ENCODE results near the gene BANP. TPM values are rescaled to one million over a fixed set of nuclear protein-coding genes. Genes with fewer than 3 reads are reported as not detected.

BANP gene
- total RNA-seq, 2 experiments from 2014 or later: 39.6 to 58.0 TPM

GRCh38 chr16:88003316-88003715, 52.1 kb downstream of the BANP start:
- no peak overlapping the region for H3K4me2 ChIP-seq (ENCODE audit: low read length)
- intact Hi-C loops (cut with micrococcal nuclease; ENCODE audit: unreplicated experiment): no loop called here
- no peaks in the 10 kb centered on the region for H3K9me2 ChIP-seq (ENCODE audit: insufficient read depth, low read length)
- no peak overlapping the region for H2AFZ ChIP-seq (ENCODE audit: low read length)
- H4K20me1 ChIP-seq (ENCODE audit: insufficient read depth, low read length): 0 out of 2 replicates have a peak, but pooled peaks cover 3% of the 10 kb centered on the region
- no peak overlapping the region for H3K27ac ChIP-seq (ENCODE audit: low read depth, low read length, poor library complexity, severe bottlenecking)
- no peak overlapping the region for H3K4me3 ChIP-seq (ENCODE audit: low read depth, low read length, poor library complexity, severe bottlenecking)
- BruUV-seq (replicated peaks): no TSS peak
- H3K9me3 ChIP-seq (ENCODE audit: low read length): no peaks in the 10 kb centered on the region
- POLR2A ChIA-PET: no interaction called here
- CTCF ChIA-PET (ENCODE audit: unreplicated experiment): no interaction called here
- no peaks in the 10 kb centered on the region for H3K4me1 ChIP-seq (ENCODE audit: insufficient read depth, low read length, poor library complexity, severe bottlenecking)
- H3K36me3 ChIP-seq (ENCODE audit: insufficient read depth, low read length): peaks cover 44% of the 10 kb centered on the region
- TF ChIP-seq EZH2phosphoT487 (IDR thresholded peaks at IDR 0.05; ENCODE audit: borderline replicate concordance, low read depth, low read length) (no peak), CTCF (conservative IDR thresholded peaks at IDR 0.05; ENCODE audit: low read length) (no peak)
- DNase-seq (ENCODE audit: low spot score): no peak
- peaks cover 7% of the 10 kb centered on the region; the same call in 1 of the 2 replicates for H3K79me2 ChIP-seq (ENCODE audit: insufficient read depth, low read depth, low read length)

GRCh38 chr16:88003736-88004135, 52.5 kb downstream of the BANP start:
- H3K4me1 ChIP-seq (ENCODE audit: insufficient read depth, low read length, poor library complexity, severe bottlenecking): no peaks in the 10 kb centered on the region
- ChIA-PET CTCF (ENCODE audit: unreplicated experiment) (no interaction called here), POLR2A (no interaction called here)
- 0 out of 2 replicates have a peak, but pooled peaks cover 3% of the 10 kb centered on the region for H4K20me1 ChIP-seq (ENCODE audit: insufficient read depth, low read length)
- H3K4me2 ChIP-seq (ENCODE audit: low read length): no peak overlapping the region
- no peak overlapping the region for H3K27ac ChIP-seq (ENCODE audit: low read depth, low read length, poor library complexity, severe bottlenecking)
- no TSS peak for BruUV-seq (replicated peaks)
- intact Hi-C loops (cut with micrococcal nuclease; ENCODE audit: unreplicated experiment): no loop called here
- no peaks in the 10 kb centered on the region for H3K9me3 ChIP-seq (ENCODE audit: low read length)
- H3K36me3 ChIP-seq (ENCODE audit: insufficient read depth, low read length): peaks cover 47% of the 10 kb centered on the region
- H3K79me2 ChIP-seq (ENCODE audit: insufficient read depth, low read depth, low read length): peaks cover 7% of the 10 kb centered on the region; the same call in 1 of the 2 replicates
- TF ChIP-seq EZH2phosphoT487 (IDR thresholded peaks at IDR 0.05; ENCODE audit: borderline replicate concordance, low read depth, low read length) (no peak), CTCF (conservative IDR thresholded peaks at IDR 0.05; ENCODE audit: low read length) (no peak)
- H3K9me2 ChIP-seq (ENCODE audit: insufficient read depth, low read length): no peaks in the 10 kb centered on the region
- no peak overlapping the region for H3K4me3 ChIP-seq (ENCODE audit: low read depth, low read length, poor library complexity, severe bottlenecking)
- no peak overlapping the region for H2AFZ ChIP-seq (ENCODE audit: low read length)
- no peak for DNase-seq (ENCODE audit: low spot score)

- ChIA-PET CTCF (ENCODE audit: unreplicated experiment) (no interaction called here), POLR2A (no interaction called here)
- Histone ChIP-seq H3K79me2 (ENCODE audit: insufficient read depth, low read depth, low read length) (peaks cover 7% of the 10 kb centered on the region; the same call in 1 of the 2 replicates), H3K9me3 (ENCODE audit: low read length) (no peaks in the 10 kb centered on the region), H3K9me2 (ENCODE audit: insufficient read depth, low read length) (no peaks in the 10 kb centered on the region), H2AFZ (ENCODE audit: low read length) (no peak overlapping the region), H3K4me2 (ENCODE audit: low read length) (no peak overlapping the region), H3K4me1 (ENCODE audit: insufficient read depth, low read length, poor library complexity, severe bottlenecking) (no peaks in the 10 kb centered on the region), H3K27ac (ENCODE audit: low read depth, low read length, poor library complexity, severe bottlenecking) (no peak overlapping the region), H4K20me1 (ENCODE audit: insufficient read depth, low read length) (0 out of 2 replicates have a peak, but pooled peaks cover 3% of the 10 kb centered on the region), H3K4me3 (ENCODE audit: low read depth, low read length, poor library complexity, severe bottlenecking) (no peak overlapping the region), H3K36me3 (ENCODE audit: insufficient read depth, low read length) (peaks cover 53% of the 10 kb centered on the region)
- intact Hi-C loops (cut with micrococcal nuclease; ENCODE audit: unreplicated experiment): no loop called here
- no peak for DNase-seq (ENCODE audit: low spot score)
- no TSS peak for BruUV-seq (replicated peaks)
- TF ChIP-seq EZH2phosphoT487 (IDR thresholded peaks at IDR 0.05; ENCODE audit: borderline replicate concordance, low read depth, low read length): no peak
- TF ChIP-seq CTCF (conservative IDR thresholded peaks at IDR 0.05; ENCODE audit: low read length): no peak
These were observed 53.2 kb downstream of the BANP start for GRCh38 chr16:88004391-88004790.
